Right cardiac atrium (tissue), 5 donors: ENCODE data around the gene UNC13B. TPM values are rescaled to one million over a fixed set of nuclear protein-coding genes. Genes with fewer than 3 reads are reported as not detected.
A peak's percentile ranks its signal among the peaks of the same experiment; 100 is the strongest.

ENCODE experiments used
- ATAC-seq, 2 donors: fragments of 200-7000 bp; cut with Tn5 transposase; one replicate each; pipeline versions ENCODE4 v1.8.0 to v1.9.1; 2020; ENCODE audit warnings: moderate library complexity in 2 of 2, mild to moderate bottlenecking in 1 of 2
- DNase-seq, 3 donors: peaks; one replicate each; pipeline ENCODE4 v3.0.0-alpha.2; 2020
- H3K27ac ChIP-seq: one replicate; pipeline ENCODE4 v1.5.1; 2013; ENCODE audit warnings: mild to moderate bottlenecking, low read length, control low read depth, moderate library complexity
- H3K27me3 ChIP-seq: one replicate; pipeline ENCODE4 v1.6.1; 2013; ENCODE audit not compliant: control insufficient read depth, insufficient read depth
- H3K4me1 ChIP-seq: one replicate; pipeline ENCODE4 v1.6.1; 2013; ENCODE audit warnings: low read length; ENCODE audit not compliant: control insufficient read depth, insufficient read depth
- H3K4me3 ChIP-seq: one replicate; pipeline ENCODE4 v1.5.1; 2013; ENCODE audit warnings: low read length, control low read depth
- H3K9me3 ChIP-seq: one replicate; pipeline ENCODE4 v1.6.1; 2013; ENCODE audit warnings: low read length; ENCODE audit not compliant: control insufficient read depth
- WGBS: extraction: QIAGEN DNeasy Blood & Tissue Kit; methylation state at CpG from one replicate; pipeline ENCODE4 v1.1.7; 2013; 5-methylcytosine and 5-hydroxymethylcytosine counted together
- intact Hi-C, 4 donors: fragments of 100-400 bp; cut with DNase I; formaldehyde crosslinking; loops; one replicate each; pipeline versions ENCODE4 v1.11.0 to v1.14.0; 2022 to 2023
- polyA plus RNA-seq: library from polyadenylated mRNA; stranded (reverse); fragments of 200-250 nt; gene quantifications from one replicate; pipeline ENCODE4 v1.2.3, GENCODE V29; 2013
- total RNA-seq, 4 donors: library from RNA; stranded (reverse); fragmentation: NEBNext Ultra II Directional; extraction: Animal tissue kit (Norgen Biotek cat#: 25700); gene quantifications; one replicate each; pipeline ENCODE4 v1.2.1, GENCODE V29; 2021
- donor health status: healthy with polysubstance abuse.
- donor health status: DM: no; HTN: yes; CAD: no.
- donor health status: DM: no; HTN: no; CAD: no.
- donor health status: DM: no; HTN: yes; CAD: no; lungs with severe emphysema.
- donor health status: DM: yes; HTN: yes; CAD: no.

Gene UNC13B
- total and polyA plus RNA-seq, 5 donors = 8.8 to 23.4 (median 21.0) TPM

DNA sequence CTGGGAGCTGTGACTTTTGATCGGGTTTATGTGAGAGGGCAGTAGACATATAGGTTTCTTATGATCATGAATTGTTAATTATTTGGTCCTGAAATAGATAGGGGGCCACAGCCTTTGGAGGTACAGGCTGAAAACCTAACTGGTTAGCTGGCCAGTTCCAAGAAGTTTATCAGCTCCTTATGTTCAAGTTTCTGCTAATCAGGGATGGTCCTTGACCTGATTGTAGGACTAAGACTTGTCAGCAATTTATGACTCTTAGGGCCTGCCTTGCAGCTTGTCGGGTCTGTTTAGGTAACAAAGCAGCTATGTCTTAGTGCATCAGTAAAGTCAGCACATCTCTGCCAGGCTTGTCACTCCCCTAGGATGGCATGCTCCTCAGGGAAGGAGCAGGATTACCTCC lies 176.3 kb downstream of the UNC13B start:
- Histone ChIP-seq H3K4me1 (peaks cover 11% of the 10 kb centered on the region), H3K27ac (no peak overlapping the region), H3K9me3 (no peaks in the 10 kb centered on the region), H3K4me3 (no peak overlapping the region), H3K27me3 (no peaks in the 10 kb centered on the region)
- ATAC-seq (no peak), DNase-seq (no peak)
- 89% methylated on average over 2 of the region's 2 CpGs for WGBS
- intact Hi-C loops = no loop called here

DNA sequence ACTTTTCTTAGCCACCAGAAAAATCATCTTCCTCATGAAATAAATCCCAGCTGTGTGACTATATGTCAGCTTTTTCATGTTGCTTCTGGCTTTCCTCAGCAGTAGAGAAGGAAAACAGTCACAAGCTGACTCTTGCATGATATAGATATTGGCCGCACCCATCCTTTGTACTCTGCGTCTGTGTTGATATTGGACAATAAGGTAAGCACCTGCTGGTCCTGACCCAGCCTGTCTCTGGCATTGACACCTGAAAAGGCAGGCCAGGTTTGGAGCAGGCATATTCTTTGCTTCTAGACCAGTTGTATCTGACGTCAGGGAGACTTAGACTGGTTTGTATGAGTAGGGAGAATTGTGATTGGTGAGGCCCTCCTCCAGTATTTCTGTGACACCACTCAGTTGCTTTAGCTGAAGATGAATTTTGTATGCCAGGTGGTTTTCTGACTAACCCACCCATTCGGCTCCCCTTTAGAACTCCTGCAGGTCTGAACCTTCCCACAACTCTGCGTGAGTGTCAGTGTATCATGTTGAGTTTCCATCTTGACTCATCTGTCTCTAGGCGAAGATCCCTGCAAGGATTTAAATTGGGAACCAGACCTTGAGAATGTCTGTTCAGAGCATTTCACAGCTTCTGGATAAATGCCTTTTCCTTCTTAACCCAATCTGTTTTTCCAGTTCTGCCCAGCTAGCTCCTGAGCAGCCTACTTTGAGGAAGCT lies 176.9 kb downstream of the UNC13B start:
- DNase-seq = no peak
- intact Hi-C loops = no loop called here
- ATAC-seq = no peak
- Histone ChIP-seq H3K27ac (no peak overlapping the region), H3K4me3 (no peak overlapping the region), H3K9me3 (no peaks in the 10 kb centered on the region), H3K4me1 (peaks cover 15% of the 10 kb centered on the region), H3K27me3 (no peaks in the 10 kb centered on the region)
- 95% methylated on average over 6 of the region's 6 CpGs for WGBS

DNA sequence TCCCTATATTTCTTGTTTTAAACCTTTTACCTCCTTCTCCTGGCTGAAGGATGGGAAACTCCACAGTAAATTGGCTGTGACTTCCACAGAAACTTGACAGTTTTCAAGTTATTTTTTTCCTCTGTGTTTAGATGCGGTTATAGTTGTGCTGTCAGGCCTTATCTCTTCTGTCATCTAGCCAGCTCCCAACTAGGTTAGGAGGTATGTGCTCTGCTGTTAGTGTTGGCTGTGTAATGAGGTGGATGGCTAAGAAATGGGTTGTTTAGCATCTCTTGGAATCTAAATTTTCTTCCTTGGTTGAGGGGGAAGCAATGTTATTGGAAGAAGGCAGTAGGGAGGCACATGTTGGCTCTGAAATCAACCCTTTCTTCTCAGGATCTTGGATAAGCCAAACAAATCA lies 178.2 kb downstream of the UNC13B start:
- no peaks in the 10 kb centered on the region for H3K27me3 ChIP-seq
- no peaks in the 10 kb centered on the region for H3K9me3 ChIP-seq
- H3K4me3 ChIP-seq = no peak overlapping the region
- no peak overlapping the region for H3K27ac ChIP-seq
- ATAC-seq (no peak), DNase-seq (no peak)
- intact Hi-C loops = no loop called here
- peaks cover 15% of the 10 kb centered on the region for H3K4me1 ChIP-seq
- WGBS = 63% methylated on average over 1 of the region's 1 CpG

- Histone ChIP-seq H3K4me3 (no peak overlapping the region), H3K9me3 (no peaks in the 10 kb centered on the region), H3K4me1 (peaks cover 15% of the 10 kb centered on the region), H3K27ac (peak overlapping the region; percentile 66), H3K27me3 (no peaks in the 10 kb centered on the region)
- ATAC-seq (no peak), DNase-seq (no peak)
- intact Hi-C loops = no loop called here
- 78% methylated on average over 2 of the region's 2 CpGs for WGBS
These were observed 179.2 kb downstream of the UNC13B start for GRCh38 chr9:35341021-35341420.

- intact Hi-C loops = no loop called here
- peak; percentile 75 to 88 (median 87) for DNase-seq
- peak; percentile 96 for ATAC-seq
- 4% methylated on average over 5 of the region's 5 CpGs for WGBS
- peaks cover 15% of the 10 kb centered on the region for H3K4me1 ChIP-seq
- H3K27me3 ChIP-seq = no peaks in the 10 kb centered on the region
- H3K9me3 ChIP-seq = no peaks in the 10 kb centered on the region
- H3K4me3 ChIP-seq = peak overlapping the region; percentile 39
- peak overlapping the region; percentile 66 for H3K27ac ChIP-seq
These were observed 179.8 kb downstream of the UNC13B start for GRCh38 chr9:35341585-35341984.

DNA sequence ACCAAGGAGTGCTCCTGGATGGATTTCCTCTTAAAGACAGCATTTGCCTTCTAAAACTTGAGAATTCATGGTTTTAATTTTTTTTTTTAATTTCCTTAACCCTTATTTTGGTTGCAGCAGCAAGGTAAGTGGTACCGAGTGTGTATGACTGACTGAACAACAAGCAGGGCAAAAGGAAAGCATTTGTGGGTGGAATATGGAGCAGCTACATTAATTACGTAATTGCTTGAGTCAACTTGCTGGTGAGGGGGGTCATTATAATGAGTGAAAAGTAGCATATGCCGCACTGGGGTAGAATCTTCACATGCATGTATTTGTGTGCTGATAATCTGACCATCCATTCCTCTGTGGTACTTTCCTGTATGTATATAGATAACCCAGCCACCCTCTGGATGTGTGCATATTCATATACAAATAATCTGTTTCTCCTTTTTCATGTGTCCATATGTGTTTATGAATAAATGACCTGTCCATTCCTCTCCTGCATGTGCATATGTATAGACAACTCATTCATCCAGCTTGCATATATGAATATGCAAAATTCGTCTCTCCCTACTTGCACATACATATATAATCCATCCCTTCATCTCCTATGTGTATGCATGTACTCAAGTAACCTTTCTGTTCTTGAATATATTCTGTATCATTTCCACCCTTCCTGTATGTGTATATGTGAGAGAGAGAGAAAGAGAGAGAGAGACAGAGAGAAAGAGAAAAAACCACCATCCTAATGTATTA lies 180.6 kb downstream of the UNC13B start:
- H3K9me3 ChIP-seq = no peaks in the 10 kb centered on the region
- H3K27me3 ChIP-seq = no peaks in the 10 kb centered on the region
- H3K27ac ChIP-seq = no peak overlapping the region
- ATAC-seq = no peak
- intact Hi-C loops = loop anchor here in 1 of 4 donors (2.0 kb wide), 1 partner anchor 68 kb away; no protein-coding TSS in a partner anchor
- H3K4me1 ChIP-seq = peaks cover 17% of the 10 kb centered on the region
- no peak for DNase-seq
- peak overlapping the region; percentile 39 for H3K4me3 ChIP-seq
- WGBS = 60% methylated on average over 4 of the region's 4 CpGs

DNA sequence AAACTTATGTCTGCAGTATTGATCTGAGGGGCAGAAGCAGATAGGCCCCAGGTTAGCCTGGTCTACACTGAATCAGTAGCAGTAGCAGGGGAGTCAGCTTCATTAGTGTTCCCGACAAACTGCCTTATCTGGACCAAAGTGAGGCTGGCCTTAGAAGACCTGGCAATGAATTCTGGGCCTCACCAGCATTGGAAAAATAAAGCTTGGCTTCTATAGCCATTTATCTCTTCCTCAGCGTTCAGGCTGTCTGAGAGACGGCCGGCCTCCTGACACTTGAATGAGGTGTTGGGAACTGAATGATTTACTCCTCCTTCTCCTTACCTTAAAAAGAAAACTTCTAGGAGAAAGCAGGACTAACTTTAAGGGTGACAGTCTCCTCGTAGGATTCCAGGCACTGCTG lies 186.3 kb downstream of the UNC13B start:
- H3K4me1 ChIP-seq = peaks cover 25% of the 10 kb centered on the region
- intact Hi-C loops = no loop called here

DNA sequence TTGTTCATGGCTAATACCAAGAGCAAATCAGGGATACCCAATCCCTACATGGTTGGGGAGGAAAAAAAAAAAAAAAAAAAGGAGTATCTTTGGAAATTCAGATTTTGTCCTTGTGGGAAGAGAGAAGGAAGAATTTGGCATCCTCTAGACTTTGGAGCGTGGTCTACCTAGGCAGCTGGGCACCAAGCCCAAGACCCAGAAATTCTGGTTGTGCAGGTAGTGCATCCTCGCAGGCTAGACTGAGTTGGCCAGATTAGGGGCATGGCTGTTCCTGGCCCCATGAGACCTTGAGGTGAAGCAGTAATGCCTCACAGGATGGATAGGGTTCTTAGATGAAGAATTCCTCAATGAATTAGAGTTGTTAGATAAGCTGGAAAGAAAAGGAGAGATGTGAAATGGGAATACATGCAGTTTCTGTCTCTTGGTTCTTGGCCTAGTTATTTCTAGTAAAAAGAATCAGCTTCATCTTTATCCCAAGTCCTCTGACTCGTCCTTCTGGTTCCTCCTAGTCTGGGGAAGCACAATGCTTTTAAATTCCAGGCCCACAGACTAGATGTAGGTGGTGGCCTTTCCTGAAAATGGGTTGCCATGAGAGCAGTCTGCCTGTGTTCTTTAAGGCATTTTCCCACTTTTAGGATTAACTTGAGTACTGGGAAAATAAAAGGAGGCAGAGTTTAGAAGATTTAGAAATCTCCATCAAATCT lies 187.6 kb downstream of the UNC13B start:
- Histone ChIP-seq H3K27me3 (no peaks in the 10 kb centered on the region), H3K9me3 (no peaks in the 10 kb centered on the region), H3K27ac (no peak overlapping the region), H3K4me1 (peaks cover 22% of the 10 kb centered on the region), H3K4me3 (no peak overlapping the region)
- intact Hi-C loops = no loop called here
- no peak for DNase-seq
- ATAC-seq = no peak
- WGBS = 87% methylated on average over 3 of the region's 3 CpGs

More for the DNA sequence above, 186.3 kb downstream of the UNC13B start:
- Histone ChIP-seq H3K9me3 (no peaks in the 10 kb centered on the region), H3K27me3 (no peaks in the 10 kb centered on the region), H3K27ac (peak overlapping the region; percentile 7), H3K4me3 (no peak overlapping the region)
- ATAC-seq (peak; percentile 57 to 59), DNase-seq (peak in 1 of 3 donors; percentile 60)
- 51% methylated on average over 5 of the region's 5 CpGs for WGBS

- no peaks in the 10 kb centered on the region for H3K9me3 ChIP-seq
- ATAC-seq (no peak), DNase-seq (no peak)
- peak overlapping the region; percentile 14 for H3K27ac ChIP-seq
- intact Hi-C loops = no loop called here
- peaks cover 22% of the 10 kb centered on the region for H3K4me1 ChIP-seq
- no peaks in the 10 kb centered on the region for H3K27me3 ChIP-seq
- WGBS = 89% methylated on average over 1 of the region's 1 CpG
- no peak overlapping the region for H3K4me3 ChIP-seq
These were observed 188.4 kb downstream of the UNC13B start for GRCh38 chr9:35350212-35350611.

DNA sequence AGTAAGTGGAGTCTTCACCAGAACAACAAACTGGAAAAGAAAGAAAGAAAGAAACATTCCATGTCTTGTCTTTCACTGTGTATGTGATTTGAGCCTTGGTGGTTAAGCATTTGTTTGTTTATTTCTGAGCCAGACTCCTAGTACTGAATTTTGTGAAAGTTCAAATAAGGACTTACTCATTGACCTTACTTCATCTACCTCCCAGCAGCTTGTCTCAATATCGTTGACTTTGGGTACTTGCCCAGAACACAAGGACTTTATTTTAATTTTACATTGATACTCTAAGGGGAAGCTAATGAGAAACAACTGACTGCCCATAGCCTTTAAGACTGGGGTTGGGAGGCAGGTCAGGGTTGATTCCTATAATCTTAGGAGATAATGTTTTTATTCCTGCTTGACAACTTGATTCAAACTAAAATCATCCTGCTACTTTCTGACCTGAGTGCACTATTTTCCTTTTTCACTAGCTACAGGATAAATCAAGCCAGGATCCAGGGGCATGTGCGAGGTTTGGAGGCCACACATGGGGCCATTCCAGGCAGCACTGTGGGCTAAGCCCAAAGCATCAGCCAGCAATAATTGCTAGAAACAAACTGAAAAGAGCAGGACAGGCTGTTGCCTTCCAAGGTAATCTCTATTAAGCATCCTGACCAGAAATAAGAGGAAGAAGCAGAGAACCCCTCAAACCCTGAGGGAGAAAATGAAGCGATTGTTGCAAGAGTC lies 189.2 kb downstream of the UNC13B start:
- Histone ChIP-seq H3K27ac (no peak overlapping the region), H3K9me3 (no peaks in the 10 kb centered on the region), H3K4me3 (no peak overlapping the region), H3K4me1 (peaks cover 22% of the 10 kb centered on the region), H3K27me3 (no peaks in the 10 kb centered on the region)
- ATAC-seq (peak; percentile 66 to 67), DNase-seq (peak in 1 of 3 donors; percentile 56)
- intact Hi-C loops = no loop called here
- 55% methylated on average over 3 of the region's 3 CpGs for WGBS
